ENCODE measurements around the gene TNFAIP2.
"Not testable (repeated sequence)": the region's sequence is repeated elsewhere in the genome, so short reads cannot be mapped to it uniquely, and the experiment has no call there.

Gene TNFAIP2

DNA sequence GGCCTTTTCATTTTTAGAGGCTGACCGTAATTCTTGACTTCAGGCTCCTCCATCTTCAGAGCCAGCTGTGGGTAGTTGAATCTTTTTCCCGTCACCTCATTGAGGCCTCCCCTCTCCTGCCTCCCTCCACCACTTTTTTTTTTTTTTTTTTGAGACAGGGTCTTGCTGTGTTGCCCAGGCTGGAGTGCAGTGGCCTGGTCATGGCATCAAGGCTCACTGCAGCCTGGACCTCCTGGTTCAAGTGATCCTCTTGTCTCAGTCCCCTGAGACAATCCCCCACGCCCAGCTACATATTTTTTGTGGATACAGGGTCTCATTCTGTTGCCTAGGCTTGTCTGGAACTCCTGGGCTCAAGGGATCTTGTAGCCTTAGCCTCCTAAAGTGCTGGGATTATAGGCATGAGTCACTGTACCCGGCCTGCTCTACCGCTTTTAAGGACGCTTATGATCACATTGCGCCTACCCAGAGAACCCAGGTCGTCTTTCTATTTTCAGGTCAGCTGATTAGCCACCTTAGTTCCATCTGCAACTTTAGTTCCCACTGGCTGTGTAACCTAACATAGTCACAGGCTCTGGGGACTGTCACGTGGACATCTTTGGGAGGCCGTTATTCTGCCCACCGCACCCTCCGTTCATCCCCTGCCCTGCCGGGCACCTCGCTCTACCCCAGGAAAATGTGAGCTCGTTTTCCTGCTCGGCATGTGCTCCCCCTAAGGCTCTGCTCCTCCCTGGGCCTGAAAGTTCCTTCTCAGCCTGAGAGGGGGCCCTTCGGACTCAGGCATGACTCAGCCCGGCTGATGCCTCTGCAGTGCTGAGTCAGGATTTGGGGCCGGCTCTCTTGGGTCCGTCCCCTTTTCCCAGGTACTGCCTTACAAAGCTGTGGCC is 13.4 kb downstream of the TNFAIP2 start:
- DNase-seq, result no peak

DNA sequence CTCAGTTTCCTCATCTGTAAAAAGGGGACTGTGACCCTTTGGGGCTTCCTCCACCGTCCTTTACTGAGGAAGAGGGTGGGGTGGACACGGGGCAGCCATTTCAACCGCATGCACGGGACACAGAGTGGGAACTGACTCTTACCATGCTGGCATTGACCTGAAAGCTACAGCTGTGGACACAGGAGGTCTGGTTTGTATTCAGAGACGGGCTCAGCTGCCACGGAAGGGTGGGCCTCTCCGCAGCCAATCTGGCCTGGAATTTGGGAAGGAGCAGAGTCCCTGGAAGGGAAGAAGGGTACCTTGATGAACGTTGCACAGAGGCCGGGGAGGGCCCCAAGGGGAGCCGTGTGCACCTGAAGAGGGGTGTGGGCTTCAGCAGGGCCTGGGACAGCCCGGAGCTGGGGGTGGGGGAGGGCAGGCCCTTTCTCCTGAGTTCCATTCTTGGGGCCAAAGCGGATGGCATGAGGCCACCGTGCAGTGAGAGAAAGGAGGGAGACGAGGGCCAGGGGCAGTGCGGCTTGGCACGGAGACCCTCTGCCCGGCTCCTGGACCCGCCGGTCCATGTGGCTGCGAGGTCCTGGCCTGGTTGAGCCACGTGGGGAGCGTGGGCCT is 14.5 kb downstream of the TNFAIP2 start:
- DNase-seq, result no peak

DNA sequence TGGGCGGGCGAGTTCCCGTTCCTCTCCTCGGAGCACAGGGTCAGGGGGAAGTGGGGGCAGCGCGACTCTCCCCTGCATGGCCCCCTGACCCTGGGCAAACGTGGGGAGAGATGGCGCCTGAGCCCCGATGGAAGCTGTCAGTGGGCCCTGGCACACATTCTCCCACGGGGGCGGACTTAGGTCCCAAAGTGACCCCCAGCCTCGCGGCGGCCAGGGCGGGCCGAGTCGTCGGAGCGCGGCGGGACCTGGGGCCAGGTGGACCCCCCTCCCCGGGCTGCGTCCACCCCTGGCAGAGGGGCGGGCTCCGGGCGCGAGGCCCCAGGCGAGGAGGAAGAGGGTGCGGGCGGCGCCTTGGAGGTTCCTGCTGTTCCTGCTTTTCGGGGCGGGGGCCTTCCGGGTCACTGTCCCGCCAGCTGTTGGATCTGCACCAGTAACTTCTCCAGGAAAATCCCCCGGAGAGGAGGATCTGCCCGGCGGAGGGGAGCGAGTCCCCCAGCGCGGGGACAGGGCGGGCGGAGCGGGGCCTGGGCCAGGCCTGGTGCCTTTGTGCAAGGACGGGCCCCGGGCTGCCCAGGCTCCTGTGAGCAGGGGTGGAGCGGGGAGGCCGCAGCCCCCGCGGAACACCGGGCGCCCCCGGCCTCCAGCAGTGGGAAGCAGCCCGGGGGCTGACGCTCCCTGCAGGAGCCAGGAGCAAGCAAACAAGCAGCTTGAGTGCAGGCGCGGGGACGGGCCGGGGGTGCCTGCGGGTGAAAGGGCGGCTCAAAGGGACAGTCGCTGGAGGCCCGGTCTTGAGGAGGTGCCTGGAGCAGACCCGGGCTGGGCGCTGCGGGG is 15.3 kb downstream of the TNFAIP2 start:
- DNase-seq, result no peak

DNA sequence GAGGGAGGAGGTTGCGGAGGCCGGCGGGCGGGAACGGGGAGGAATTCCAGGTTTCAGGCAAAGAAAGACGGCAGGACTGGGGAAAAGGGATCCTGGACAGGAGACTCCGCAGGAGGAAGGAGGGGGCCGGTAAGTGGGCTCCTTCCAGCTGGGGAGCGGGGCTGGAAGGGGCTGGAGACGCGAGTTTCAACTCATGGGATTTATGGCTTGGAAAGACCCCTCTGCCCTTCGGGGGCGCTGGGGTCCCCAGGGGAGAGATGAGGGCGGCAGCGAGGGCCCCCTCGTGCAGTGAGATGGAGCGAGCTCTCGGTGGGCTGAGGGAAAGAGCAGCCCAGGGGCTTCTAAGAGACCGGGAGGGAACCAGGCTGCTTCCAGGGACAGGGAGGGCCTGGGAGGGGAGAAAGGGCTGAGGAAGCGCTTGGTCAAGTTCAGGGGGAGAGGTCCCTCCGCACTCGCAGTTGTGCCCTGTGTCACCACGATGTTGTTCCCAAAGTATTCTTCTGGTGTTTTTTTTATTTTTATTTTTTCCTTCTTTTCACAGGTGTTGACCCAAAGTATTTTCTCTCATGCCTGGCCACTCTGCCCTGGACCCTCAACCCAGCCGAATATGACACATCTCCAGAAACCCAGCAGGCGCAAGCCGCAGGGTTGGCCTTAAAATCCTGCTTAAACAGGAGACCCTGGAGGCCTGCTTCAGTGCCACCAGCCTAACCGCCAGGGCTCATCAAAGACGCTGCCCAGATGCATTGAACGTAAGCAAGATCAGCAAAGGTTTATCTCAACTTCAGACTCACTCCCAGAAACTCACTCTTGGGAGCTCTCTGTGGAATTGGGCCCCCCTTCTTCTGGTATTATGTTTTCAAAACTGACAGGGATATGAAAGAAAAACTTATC is 16.1 kb downstream of the TNFAIP2 start:
- no peak for DNase-seq

DNA sequence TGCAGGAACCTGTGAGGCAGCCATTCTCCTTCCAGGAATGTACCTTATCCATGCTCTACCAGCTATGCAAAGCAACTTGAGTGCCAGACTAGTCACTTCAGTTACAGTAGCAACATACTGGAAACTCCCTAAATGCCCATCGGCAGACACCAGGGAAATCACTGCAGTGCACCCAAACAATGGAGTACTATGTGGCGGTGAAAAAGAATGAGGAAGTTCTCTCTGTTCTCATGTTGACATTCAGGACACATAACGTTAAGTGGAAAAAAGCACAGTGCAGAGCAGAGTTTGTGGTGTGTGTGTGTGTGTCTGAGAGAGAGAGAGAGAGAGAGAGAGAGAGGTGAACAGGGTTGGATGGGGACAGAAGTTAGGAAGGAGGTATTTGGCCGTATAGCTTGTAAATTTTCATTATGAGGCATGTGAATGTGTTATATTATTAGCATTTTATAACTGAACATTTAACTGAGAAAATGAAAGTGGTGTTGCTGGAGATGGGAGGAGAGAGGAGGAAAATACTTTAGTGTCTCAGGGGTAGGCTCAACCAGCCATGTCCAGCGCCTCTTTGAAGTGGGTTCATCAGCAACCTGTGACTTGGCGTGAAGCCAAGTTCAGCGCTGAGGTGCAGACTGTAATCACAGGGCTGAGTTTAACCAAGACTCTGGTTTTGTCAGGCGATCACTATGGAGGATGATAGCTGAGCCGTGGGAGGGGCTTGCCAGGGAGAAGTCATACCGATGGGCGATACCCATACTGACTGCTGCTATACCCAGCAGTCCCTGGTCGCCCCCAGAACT is 17.3 kb downstream of the TNFAIP2 start:
- DNase-seq, result no peak

DNA sequence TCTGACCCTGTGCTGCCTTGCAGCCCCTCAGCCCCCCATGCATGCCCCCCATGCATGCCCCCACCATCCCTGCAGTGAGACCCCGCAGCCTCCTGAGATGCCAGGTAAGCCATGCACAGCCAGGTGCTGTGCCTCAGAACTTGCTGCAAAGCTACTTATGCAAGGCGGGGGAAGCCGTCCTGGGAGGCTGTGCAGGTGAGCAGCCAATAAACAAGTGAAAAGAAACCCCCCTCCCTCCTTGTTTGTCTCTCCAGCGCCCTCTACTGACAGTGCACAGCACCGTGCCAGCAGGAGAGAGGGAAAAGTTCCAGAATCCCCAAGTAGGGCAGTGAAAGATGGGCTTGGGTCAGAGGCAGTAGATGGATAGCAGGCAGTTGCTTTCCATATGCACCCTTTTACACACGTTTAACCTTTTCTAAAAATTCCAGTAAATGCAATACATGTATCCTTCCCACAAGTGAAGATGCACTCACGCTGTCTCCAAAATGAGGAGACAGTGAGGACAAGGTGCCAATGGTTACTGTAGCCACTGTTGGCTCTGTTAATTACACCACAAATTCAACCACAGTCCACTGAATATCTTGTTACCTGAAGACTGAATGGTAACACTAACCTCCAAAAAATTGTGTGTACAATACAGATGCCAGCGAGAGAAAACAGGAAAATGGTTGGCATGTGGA is 18.0 kb downstream of the TNFAIP2 start:
- no peak for DNase-seq

DNA sequence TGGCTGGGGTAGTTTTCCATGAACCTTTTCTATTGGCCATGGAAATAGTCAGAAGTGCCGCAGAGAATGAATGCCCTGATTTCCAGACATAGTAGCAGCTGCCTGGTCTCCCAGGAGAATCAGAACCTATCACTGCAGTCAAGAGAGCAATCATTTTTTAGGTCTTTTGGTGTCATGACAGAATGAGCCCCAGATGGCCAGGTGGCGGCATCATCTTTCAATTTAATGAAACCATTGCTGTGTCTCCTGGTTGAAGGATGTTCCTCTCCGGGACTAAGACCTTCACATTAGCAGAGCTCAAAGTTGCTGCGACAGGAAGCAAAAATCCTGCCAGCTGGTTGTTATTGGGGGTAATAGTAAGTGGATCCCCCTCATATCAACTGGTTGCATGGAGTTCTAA is 18.8 kb downstream of the TNFAIP2 start:
- no peak for DNase-seq

DNA sequence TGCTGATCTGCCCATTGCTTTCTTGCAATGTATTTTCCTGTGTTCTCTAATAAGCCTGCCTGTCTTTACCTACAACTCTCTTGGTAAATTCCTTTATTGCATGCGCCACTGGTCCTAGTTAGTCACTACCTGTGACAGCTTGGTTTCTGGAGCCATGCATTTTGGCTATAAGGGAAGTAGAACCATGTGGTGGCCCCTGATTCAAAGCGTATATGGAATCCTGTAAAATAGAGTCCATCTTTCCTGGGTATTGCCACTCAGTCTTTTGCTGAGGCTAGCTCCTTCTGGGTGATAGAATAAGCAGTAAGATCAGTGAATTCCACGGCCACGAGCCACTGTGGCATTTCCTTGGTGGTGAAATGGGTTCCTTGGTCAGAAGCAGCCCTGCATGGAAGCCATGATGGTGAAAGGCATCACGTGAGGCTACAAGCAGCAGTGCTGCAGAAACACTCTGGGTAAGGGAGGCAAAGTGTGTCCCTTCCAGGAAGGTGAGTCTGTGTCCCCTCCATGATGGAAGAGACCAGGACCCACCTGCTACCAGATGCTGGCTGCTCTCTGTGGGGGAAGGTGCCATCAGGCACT is 19.6 kb downstream of the TNFAIP2 start:
- DNase-seq, result no peak

DNA sequence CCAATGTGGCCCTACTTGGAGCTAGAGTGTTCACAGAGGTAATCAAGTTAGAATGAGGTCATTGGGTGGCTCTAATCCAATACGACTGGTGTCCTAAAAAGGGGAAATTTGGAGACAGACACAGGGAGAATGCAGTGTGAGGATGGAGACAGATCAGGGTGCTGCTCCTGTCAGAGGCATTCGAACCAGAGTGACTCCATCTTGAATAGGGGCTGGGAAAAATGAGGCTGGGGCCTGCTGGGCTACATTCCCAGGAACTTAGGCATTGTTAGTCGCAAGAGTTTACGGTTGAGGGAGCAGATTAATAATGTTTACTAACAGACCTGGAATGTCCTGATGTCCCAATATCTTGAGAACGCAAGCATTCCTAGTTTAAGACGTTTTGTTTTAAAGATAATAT is 20.2 kb downstream of the TNFAIP2 start:
- no peak for DNase-seq

DNA sequence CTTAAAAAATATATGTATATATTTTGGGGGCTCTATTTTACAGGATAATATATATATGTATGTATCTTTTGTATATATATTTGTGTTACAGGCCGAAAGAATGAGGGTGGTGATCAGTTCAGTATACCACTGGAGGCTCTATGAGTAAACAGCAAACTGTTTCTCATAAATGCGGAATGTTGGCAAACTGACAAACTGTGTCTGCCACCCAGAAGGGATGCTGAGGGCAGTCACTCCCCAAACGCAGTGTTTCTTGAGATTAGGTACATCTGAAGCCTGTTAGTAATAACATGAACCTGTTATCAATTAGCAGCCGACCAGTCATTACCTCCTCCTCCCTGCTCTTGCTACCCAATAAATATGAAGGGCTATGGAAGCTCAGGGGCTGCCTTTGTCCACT is 20.8 kb downstream of the TNFAIP2 start:
- no peak for DNase-seq

DNA sequence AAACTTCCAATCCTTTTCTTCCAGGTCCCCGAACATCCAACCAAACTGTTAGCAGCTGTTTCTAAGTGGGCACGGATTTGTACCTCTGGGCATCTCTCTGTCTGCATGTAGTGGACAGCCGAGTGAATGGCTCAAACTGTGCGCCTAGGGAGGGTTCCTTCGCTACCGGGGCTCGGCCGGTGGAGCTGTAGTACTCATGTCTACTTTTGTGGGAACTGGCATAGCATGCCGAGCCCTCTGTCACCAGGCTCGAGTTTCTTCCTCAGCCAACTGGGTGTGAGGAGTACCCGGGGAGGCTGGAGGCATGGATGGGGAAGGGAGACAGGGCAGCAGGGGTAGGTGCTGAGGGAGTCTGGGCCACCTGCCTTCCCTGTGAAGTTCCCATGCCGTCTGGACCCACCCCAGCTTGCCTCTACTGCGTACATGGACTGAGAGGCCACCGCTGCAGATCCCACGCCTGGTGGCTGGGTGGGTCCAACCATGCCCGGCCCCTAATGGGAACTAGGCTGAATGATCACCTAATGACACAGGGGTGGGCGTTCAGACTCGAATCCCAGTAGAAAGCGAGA is 23.0 kb downstream of the TNFAIP2 start:
- no peak for DNase-seq

DNA sequence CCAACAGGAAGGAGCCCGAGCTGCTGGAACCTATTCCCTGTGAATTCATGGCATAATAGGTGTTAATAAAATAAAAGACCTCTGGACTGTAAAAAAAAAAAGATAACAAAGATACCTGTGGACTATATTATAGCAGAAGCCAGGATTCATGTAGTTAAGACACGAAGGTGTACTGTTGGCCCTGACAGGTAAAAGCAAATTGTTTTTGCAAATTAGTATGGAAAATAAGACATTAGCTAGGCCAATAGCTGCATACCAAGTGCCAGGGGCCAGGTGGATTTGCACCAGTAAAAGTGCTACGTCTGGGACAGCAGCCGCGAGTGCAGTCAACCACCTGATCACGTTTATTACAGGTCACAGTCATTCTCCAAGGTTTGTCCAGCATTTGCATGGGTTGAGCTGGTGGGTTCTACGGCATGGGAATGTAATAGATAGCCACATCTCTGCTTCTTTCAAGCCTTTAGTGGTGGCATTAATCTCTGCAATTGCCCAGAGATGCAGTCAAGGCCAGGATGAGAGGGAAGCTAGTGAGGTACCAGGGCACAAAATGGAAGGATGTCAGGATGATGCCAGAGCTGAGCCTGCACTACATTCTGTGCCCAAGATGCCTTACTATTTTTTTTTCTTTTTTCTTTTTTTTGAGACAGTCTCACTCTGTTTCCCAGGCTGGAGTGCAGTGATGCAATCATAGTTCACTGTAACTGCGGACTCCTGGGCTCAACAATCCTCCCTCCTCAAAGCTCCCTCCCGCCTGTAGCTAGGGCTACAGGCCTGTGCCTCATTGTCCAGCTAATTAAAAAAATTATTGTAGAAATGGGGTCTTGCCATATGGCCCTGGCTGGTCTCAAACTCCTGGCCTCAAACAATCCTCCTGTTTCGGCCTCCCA is 26.3 kb downstream of the TNFAIP2 start:
- no peak for DNase-seq

DNA sequence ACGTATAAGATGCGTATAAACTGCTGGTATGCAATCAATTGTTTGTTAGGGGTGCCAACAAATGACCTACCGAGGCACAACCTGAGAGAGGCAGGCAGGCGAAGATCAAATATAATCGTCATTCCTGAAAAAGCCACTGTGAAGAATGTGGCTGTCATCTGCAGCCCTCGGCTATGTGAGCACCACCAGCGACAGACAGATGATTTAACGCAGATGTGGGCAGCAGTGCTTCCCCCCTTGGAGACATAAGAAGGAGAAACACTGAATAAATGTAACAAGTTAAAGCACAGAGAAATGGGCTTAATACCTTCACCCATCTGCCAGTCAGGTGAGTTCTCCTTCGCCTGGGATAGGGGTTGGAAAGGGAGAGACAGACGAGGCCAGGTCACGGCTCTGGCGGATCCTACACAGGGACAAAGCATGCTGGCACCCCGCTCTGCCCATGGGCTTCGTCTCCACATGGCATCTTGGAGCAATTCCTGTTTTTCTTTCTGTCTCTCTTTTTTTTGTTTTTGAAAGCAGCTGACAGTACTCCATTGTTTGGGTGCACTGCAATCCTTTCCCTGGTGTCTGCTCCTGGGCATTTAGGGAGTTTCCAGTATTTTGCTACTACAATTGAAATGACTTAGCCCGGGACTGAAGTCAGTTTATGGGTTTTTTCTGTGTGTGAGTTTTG is 28.1 kb downstream of the TNFAIP2 start:
- no peak for DNase-seq

DNA sequence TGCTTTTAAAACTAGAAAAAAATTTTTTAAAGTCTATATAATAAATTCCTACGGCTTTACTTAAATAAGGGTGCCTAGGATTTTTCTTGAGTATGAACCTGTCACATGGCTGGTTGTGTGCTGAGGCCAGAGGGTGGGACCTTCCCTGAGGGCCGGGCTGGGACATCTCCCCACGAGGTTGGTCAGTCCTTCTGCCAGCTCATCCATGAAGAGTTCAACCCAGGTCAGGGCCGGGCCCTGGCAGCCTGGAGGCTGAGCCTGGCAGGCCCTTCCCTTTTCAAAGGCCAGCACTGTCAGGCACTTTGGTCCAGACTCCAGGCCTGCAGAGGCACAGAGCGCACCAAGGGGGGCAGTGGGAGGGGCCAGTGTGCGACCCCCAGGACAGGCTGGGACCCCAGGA is 31.7 kb downstream of the TNFAIP2 start:
- DNase-seq, result no peak

DNA sequence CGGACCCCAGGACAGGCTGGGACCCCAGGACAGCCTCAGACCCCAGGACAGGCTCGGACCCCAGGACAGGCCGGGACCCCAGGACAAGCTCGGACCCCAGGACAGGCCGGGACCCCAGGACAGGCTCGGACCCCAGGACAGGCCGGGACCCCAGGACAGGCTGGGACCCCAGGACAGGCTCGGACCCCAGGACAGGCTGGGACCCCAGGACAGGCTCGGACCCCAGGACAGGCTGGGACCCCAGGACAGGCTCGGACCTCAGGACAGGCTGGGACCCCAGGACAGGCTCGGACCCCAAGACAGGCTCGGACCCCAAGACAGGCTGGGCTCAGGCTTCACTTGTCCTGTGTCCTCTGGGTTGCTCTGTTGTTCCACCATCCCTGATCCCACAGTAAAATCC is 32.2 kb downstream of the TNFAIP2 start:
- DNase-seq, result not testable (repeated sequence)

DNA sequence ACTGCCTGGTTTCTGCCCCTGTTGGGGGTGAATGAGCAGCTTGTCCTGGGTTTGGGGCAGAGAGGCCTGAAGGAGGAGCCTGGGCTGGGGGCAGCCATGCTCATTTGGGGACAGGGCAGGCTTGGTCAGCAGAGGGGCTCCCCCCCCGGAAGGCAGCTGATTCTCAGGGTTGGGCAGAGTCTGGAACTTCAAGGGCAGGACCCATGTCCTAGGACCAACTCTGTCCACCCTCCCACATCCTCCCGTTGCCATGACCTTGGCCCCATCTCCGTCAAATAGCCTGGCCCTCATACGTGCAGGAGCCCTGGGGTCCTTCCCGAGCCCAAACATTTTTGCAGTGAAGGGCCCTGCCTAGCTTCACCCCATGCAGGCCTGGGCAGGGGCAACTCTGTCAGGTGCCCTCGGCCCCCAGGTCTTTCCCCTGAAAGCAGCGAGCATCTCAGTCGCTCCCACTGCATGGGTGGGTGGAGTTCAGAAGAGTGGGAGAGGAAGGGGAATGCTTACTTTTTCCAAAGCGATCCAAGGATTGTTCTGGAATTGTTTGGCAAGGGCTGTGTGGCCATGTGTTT is 32.6 kb downstream of the TNFAIP2 start:
- no peak for DNase-seq

DNA sequence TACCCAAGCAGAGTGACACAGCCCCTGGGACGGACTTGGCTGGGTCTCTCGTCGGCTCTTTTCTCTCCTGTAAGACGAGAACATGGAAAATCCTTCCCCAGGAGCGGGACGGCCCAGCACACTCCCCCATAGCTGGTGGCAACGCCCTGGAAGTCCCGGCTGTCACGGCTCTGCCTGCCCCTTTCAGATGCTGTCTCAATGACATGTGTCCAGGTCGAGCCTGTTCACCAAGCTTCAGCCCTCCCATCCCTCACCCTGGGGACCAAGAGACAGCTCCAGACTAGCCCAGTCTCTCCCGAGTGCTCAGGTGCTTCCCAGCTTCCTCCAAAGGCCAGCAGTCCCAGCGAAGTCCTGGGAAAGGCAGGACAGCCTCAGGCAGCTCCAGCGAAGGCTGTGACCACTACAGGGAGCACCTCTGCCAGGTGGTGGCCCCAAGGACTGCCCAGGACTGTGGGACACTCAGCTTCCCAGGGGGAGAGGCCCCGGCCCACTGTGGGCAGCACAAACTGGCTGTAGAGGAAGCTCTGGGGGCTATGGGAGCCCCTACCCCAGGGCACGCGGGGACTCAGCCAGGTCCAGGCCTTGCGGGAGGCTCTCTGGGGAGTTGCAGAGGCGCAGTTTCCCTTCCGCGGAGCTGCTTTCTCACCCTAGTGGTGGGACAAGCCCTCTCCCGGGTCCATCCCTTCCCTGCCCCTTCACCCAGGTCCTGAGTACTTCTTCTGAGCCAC is 33.6 kb downstream of the TNFAIP2 start:
- no peak for DNase-seq

DNA sequence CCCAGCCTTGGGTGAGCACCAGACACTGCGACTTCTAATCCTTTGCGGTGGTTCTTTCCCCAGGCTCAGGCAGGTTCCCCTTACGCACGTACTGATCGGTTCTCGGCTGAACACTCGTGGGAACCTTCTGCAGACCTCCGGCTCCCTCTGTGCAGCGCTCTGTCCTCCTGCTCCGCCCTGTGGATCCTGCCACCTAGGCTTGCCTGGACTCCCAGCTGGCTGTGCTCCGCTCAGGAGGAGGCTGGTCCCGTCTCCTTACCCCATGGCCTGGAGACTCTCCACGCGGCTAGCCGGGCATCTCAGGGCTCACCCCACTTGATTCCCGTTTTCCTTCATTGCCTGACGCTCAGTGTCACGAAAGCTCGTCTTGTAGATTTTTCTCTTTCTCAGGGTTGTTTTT is 34.7 kb downstream of the TNFAIP2 start:
- no peak for DNase-seq

Data from NK-92 treated with Interleukin-12 subunit alpha and Interleukin-12 subunit beta, amount 100 ng/mL, for 24 hours (cell line).